ENCODE results near the gene MYO5A. TPM values are rescaled to one million over a fixed set of nuclear protein-coding genes. Genes with fewer than 3 reads are reported as not detected.

MYO5A gene
- total RNA-seq, 1 experiment from 2014 or later: 21.8 TPM

DNA sequence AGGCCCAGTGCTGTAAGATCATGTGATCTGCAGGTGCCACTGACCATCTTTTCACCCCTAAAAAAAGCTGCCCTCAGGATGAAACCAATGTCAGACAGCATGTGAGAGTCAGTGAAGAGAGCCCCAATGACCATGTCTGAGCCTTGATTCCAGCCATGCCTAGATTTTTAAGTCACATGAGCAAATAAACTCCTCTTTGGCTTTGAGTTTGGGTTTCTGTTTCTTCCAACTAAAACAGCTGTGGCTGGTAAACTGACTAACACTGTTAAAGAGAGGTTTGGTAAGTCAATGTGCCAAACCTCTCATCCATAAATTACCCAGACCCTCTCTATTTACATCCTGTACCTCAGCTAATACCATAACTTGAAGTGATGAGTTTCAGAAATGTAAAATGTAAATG lies 8.3 kb downstream of the MYO5A start:
- H3K4ac ChIP-seq (ENCODE audit: low read depth, low read length): no peak overlapping the region
- no peak overlapping the region for H4K91ac ChIP-seq (ENCODE audit: insufficient read length, low read depth, low read length)
- no peak overlapping the region for H3T11ph ChIP-seq (ENCODE audit: low read length)
- TF ChIP-seq, protein P1, sequence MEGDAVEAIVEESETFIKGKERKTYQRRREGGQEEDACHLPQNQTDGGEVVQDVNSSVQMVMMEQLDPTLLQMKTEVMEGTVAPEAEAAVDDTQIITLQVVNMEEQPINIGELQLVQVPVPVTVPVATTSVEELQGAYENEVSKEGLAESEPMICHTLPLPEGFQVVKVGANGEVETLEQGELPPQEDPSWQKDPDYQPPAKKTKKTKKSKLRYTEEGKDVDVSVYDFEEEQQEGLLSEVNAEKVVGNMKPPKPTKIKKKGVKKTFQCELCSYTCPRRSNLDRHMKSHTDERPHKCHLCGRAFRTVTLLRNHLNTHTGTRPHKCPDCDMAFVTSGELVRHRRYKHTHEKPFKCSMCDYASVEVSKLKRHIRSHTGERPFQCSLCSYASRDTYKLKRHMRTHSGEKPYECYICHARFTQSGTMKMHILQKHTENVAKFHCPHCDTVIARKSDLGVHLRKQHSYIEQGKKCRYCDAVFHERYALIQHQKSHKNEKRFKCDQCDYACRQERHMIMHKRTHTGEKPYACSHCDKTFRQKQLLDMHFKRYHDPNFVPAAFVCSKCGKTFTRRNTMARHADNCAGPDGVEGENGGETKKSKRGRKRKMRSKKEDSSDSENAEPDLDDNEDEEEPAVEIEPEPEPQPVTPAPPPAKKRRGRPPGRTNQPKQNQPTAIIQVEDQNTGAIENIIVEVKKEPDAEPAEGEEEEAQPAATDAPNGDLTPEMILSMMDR (conservative IDR thresholded peaks at IDR 0.05): no peak
- no peak overlapping the region for H3K14ac ChIP-seq (ENCODE audit: insufficient read depth, low read length)
- Mint-ChIP-seq H3K9me3 (no peaks in the 10 kb centered on the region), H3K4me3 (no peak overlapping the region), H3K27me3 (ENCODE audit: low read depth) (no peaks in the 10 kb centered on the region), H3K36me3 (ENCODE audit: insufficient read depth in 1 of 3, low read depth in 3 of 3) (no peaks in the 10 kb centered on the region), H3K27ac (no peak overlapping the region), H3K4me1 (peaks cover 14 to 19% of the 10 kb centered on the region in 2 experiments)
- no peaks in the 10 kb centered on the region for H3K27me3 ChIP-seq (ENCODE audit: insufficient read depth, low read length)
- H3K23ac ChIP-seq (ENCODE audit: insufficient read length, low read depth, low read length): no peak overlapping the region
- no peak overlapping the region for H2BK5ac ChIP-seq (ENCODE audit: insufficient read length, low read length)
- no peak overlapping the region for H2BK12ac ChIP-seq (ENCODE audit: insufficient read length, low read depth, low read length)
- no peak overlapping the region for H2AFZ ChIP-seq (ENCODE audit: low read length)
- H3K79me1 ChIP-seq (ENCODE audit: insufficient read depth, low read depth, low read length, poor library complexity, severe bottlenecking): peaks cover 5% of the 10 kb centered on the region
- no peaks in the 10 kb centered on the region for H3K9me3 ChIP-seq (ENCODE audit: control insufficient read depth, low read depth, low read length)
- no peak overlapping the region for H2BK20ac ChIP-seq (ENCODE audit: low read depth, low read length, poor library complexity, severe bottlenecking)
- H3K9ac ChIP-seq (ENCODE audit: extremely low read depth, insufficient read length, low read length): no peak overlapping the region
- H3K23me2 ChIP-seq (ENCODE audit: insufficient read length, low read depth, low read length, poor library complexity, severe bottlenecking): no peaks in the 10 kb centered on the region
- no peak overlapping the region for H4K8ac ChIP-seq (replicated peaks; ENCODE audit: insufficient read length, low read depth, low read length)
- no peak overlapping the region for H3K56ac ChIP-seq (ENCODE audit: insufficient read length, low read depth, low read length)
- no peak overlapping the region for H3K4me2 ChIP-seq (ENCODE audit: insufficient read depth, insufficient read length, low read length)
- no peak overlapping the region for H3K27ac ChIP-seq (ENCODE audit: insufficient read length, low read depth, low read length)
- H2BK120ac ChIP-seq (ENCODE audit: low read depth, low read length, poor library complexity, severe bottlenecking): no peak overlapping the region
- no peaks in the 10 kb centered on the region for H4K20me1 ChIP-seq (ENCODE audit: control insufficient read depth, insufficient read depth, insufficient read length)
- no peak overlapping the region for H3K18ac ChIP-seq (ENCODE audit: insufficient read length, low read depth, low read length)
- H4K5ac ChIP-seq (ENCODE audit: insufficient read length, low read depth, low read length): no peak overlapping the region
- H3K4me1 ChIP-seq (ENCODE audit: insufficient read depth, low read length): no peaks in the 10 kb centered on the region; the same call in 1 of the 2 replicates
- H3K79me2 ChIP-seq (ENCODE audit: insufficient read depth, low read length): peaks cover 3% of the 10 kb centered on the region; the same call in 1 of the 2 replicates
- no peak overlapping the region for H2BK15ac ChIP-seq (ENCODE audit: low read depth, low read length)
- H2AK5ac ChIP-seq (ENCODE audit: insufficient read length, low read length): no peak overlapping the region
- DNase-seq: no peak
